Measurements from ENCODE around the gene KRTAP1-1.
"Not testable (repeated sequence)": the region's sequence is repeated elsewhere in the genome, so short reads cannot be mapped to it uniquely, and the experiment has no call there.

- not testable (repeated sequence) for TF ChIP-seq CTCF (IDR thresholded peaks at IDR 0.05 in 8 of 11, conservative IDR thresholded peaks at IDR 0.05 in 3 of 11); POLR2AphosphoS5 (IDR thresholded peaks at IDR 0.05)
These were observed 13.3 kb upstream of the KRTAP1-1 start for GRCh38 chr17:41054556-41054955.
